ENCODE data around the gene IFI35.
"Not testable (repeated sequence)": the region's sequence is repeated elsewhere in the genome, so short reads cannot be mapped to it uniquely, and the experiment has no call there.

The IFI35 gene

DNA sequence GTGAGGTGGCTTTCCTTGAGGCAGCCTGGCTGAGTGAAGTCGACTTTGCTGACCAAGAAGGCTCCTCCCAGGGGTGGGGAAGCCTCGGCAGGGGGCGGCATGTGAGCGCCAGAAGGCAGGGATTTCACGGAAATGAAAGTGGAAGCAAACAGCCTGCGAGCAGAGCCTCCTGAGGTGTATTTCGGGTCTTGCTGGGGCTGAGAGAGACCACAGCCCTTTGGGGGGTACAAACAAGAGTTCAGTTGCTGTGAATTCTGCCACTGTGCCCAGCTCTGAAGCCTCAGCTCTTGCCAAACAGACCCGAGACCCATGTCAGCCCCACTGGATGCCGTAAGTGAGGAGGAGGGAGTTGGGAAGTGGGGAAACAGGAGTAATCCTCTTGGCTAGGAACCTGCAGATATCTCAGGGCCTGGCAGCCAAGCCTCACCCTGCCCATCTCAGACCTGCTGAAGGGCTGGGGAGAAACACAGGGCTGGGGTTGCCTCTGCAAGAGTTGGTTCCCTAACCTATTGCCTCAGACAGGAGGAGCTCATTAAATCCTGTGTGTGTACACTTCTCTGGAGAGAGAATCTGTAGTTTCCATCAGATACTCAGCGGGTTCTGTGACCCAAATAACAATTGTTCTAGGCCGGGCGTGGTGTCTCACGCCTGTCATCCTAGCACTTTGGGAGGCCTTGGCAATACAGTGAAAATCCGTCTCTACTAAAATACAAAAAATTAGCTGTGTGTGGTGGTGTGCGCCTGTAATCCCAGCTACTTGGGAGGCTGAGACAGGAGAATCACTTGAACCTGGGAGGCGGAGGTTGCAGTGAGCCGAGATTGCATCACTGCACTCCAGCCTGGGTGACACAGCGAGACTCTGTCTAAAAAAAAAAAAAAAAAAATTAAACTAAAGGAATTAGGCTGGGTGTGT, at the start of gene IFI35:
Gene IFI35, plus strand, starts transcription at position 146 of the 913 bp plus-strand sequence. Its CDS starts 164 bp downstream, at position 310.
- FAIRE-seq, result no peak

GRCh38 chr17:42964161-42964932, 42.2 kb upstream of the IFI35 start, which contains the start of gene AARSD1:
Gene AARSD1, minus strand, starts transcription at chr17:42964454. Its CDS starts 14 bp downstream, at chr17:42964440.
- peak; percentile 22 for FAIRE-seq

GRCh38 chr17:42967925-42968324, 38.7 kb upstream of the IFI35 start:
- FAIRE-seq, result no peak

- FAIRE-seq, result no peak
These were observed 37.5 kb upstream of the IFI35 start for GRCh38 chr17:42969001-42969581.

DNA sequence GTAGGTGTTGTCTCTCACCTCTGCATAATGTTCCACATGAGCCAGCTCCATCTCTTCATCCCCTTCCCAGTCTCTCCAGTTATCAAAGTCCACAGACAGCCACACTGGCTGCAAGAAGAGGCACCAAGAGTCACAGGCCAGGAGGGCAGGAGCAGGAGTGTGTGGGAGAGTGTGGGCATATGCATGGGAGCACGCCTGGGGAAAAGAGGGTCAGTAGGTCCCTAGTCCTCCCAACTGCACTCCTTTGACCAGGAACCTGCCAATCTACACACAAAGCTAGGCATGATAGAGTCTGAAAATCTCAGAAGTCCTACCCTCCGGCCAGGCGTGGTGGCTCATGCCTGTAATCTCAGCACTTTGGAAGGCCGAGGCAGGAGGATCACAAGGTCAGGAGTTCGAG, 35.0 kb upstream of the IFI35 start:
- no peak for FAIRE-seq

- not testable (repeated sequence) for FAIRE-seq
These were observed 33.3 kb upstream of the IFI35 start for GRCh38 chr17:42973323-42973722.

DNA sequence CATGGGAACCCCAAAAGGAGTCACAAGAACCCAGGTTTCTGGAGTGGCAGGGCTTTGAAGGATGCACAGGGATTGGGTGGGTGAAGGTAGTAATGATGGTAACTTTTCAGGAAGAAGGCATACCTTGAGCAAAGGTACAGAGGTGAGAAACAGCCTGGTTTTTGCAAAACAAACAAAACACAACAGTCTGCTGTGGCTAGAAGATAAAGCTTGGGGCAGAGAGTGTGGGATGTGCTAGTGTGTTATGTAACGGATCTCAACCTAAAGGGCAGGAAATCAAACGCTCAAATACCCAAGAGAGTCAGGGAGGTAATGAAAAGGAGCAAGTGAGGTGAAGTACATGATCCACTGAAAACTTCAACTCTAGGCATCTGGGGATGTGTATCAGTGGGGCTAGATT, 31.3 kb upstream of the IFI35 start:
- no peak for FAIRE-seq

DNA sequence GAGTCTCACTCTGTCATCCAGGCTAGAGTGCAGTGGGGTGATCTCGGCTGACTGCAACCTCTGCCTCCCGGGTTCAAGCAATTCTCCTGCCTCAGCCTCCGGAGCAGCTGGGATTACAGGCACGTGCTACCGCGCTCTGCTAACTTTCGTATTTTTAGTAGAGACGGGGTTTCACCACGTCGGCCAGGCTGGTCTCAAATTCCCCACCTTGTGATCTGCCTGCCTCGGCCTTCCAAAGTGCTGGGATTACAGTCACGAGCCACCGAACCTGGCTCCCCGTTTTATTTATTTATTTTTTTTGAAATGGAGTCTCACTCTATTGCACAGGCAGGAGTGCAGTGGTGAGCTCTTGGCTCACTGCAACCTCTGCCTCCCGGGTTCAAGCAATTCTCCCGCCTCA, 30.9 kb upstream of the IFI35 start:
- not testable (repeated sequence) for FAIRE-seq

- FAIRE-seq, result no peak
These were observed 26.9 kb upstream of the IFI35 start, which contains the start of gene PTGES3L for GRCh38 chr17:42979511-42980273. Gene PTGES3L, minus strand, starts transcription at chr17:42980080. Its CDS starts 27 bp downstream, at chr17:42980053.

GRCh38 chr17:42980274-42980765, 26.3 kb upstream of the IFI35 start, which contains the start of gene RUNDC1:
Gene RUNDC1, plus strand, starts transcription at chr17:42980565. Its CDS starts 12 bp downstream, at chr17:42980577.
- no peak for FAIRE-seq

- no peak for FAIRE-seq
These were observed 25.7 kb upstream of the IFI35 start for GRCh38 chr17:42980766-42981397.

DNA sequence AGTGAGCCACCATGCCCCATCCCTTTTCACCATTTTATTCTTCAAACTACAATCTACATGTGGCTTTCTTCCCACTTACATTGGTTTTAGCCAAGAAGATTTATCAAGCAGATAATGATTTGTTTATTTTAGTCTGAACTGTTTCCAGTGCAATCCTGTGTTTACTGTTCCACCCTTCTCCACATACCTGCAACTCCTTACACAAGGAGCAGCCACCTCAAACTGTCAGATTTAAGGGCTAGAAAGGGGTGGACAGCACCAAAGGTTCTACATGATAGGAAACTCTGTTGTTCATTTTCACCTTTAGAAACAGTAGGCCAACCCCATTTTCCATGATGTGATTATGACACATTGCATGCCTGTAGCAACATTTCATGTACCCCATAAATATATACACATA, 24.3 kb upstream of the IFI35 start:
- no peak for FAIRE-seq

DNA sequence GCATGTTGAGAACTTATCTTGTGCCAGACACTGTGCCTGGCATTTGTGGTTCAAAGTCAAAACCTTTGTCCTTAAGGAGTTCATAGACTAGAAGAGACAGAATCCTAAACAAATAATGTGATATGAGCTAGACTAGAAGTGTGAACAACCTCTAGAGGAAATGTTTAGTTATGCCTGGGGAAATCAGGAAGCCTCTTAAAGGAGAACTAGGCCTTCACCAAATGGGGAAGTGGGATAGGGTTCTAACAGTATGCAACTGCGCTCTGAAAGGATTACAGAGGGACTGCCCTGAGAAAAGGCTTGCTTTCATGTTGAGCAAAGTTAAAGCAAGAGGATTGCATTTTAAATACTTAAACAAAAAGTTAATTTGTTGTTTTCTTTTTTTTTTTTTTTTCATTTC, 21.4 kb upstream of the IFI35 start:
- no peak for FAIRE-seq

- no peak for FAIRE-seq
These were observed 17.4 kb upstream of the IFI35 start for GRCh38 chr17:42989141-42989540.

DNA sequence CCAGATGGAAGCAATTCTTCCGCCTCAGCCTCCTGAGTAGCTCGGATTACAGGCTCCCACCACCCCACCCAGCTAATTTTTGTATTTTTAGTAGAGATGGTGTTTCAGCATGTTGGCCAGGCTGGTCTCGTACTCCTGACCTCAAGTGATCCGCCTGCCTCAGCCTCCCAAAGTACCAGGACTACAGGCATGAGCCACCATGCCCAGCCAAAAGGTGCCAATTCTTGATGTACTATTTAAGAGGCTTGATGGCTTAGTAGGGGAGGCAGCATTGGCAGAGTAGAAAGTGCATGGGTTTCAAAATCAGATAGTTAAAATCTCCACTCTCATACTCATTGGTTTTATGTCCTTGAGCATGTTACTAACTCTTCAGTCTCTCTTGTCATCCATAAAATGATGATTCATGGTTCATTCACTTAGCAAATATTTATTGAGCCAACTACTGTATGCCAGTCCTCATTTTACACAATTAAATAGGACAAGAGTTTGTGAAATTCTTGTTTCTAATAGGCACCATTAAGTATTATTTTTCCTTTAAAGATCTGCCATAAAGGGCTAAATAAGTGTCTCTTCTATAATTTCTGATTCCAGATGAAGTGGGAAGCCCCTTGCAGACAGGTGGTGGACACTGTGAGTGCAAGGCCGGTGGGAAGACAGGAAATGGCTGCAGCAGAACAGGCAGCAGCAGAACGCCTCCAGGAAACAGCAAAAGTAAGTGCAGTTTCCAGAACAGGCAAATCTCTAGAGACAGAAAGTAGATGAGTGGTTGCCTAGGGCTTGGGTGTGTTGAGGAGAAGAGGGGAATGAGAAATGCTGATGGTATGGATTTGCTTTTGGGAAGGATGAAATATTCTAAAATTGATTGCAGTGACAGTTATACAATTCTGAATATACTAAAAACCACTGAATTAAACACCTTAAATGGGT, 16.6 kb upstream of the IFI35 start:
- no peak for FAIRE-seq

DNA sequence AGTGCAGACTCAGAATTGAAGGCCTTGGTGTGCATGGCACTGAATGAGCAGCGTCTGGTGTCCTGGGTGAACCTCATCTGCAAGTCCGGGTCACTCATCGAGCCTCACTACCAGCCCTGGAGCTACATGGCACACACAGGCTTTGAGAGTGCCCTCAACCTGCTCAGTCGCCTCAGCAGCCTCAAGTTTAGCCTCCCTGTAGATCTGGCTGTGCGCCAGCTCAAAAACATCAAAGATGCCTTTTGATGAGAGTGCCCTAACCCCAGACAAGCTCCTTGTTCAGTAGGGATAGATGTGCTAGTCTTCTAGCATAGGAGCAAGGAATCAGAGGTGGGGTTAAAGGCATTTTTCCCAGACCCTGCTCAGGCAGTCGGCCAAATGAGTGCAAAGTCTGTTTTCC, 15.1 kb upstream of the IFI35 start:
- FAIRE-seq, result no peak

DNA sequence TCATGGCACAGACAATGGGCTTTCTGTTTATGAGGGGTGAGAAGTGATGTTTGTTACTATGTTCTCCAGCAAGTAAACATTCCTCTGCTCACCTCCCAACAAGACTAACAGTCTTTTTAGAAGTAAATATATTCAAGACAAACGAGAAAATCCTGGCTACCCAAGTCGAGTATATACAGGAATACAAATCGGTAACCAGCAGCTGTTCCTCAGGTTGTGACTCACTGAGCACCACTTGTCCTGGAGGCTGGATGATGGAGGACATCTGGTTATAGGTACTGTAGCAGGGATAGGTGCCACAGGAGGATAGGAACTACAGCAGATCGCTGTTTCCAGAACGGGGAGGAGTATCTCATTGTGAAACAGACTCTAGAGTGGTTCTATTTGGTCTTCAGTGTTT, 13.7 kb upstream of the IFI35 start:
- FAIRE-seq, result no peak

GRCh38 chr17:42993913-42994312, 12.7 kb upstream of the IFI35 start:
- not testable (repeated sequence) for FAIRE-seq

DNA sequence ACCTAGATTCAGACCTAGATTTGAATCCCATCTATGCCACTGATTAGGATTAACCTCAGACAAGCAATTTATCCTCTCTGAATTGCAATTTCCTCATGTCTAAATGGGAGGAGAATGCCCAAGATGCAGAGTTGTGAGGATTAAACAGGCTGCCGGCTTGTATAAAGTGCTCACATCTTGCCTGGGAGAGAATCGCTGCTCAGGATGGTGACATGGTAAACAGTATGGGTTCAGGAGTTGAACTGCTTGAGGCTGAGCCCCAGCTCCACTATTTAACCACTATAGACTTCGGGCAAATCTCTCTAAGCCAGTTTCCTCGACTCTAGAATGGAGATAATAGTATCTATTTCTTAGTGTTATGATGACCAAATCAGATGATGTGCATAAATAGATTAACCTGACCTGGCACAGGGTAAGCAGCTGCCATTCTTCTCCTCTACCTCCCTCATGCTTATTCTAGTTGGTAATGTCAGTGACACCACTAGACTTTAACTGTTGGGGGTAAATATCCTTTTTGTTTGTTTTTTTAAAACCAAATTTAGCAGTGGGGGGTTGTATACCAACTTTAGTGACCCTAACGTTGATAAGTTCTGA, 9.1 kb upstream of the IFI35 start:
- no peak for FAIRE-seq
